Stimulated activated naive B cell treated with anti-CD40 and anti-IgM and Interleukin-4, amounts not matched to agents 10 μg/mL and 1 μg/mL and 100 μg/mL, for 72 hours (primary cell): ENCODE measurements around the gene COL23A1.
"Not testable (repeated sequence)": the region's sequence is repeated elsewhere in the genome, so short reads cannot be mapped to it uniquely, and the experiment has no call there.

Experiments used
- ATAC-seq, 2 donors: fragments of 150-1000 bp; cut with Tn5 transposase; replicated peaks; 2 replicates each; pipeline ENCODE4 v1.10.0; 2021; ENCODE audit warnings: moderate library complexity in 1 of 2
- DNase-seq: peaks from one replicate; pipeline ENCODE4 v3.0.0; 2021
- H3K27ac Mint-ChIP-seq: one replicate; pipeline ENCODE4 v1.8.0; 2022; ENCODE audit warnings: mild to moderate bottlenecking, mixed read lengths
- H3K27me3 Mint-ChIP-seq, 2 donors: one replicate each; pipeline ENCODE4 v1.8.0; 2022; ENCODE audit warnings: mixed read lengths in 2 of 2
- H3K36me3 Mint-ChIP-seq, 2 donors: one replicate each; pipeline ENCODE4 v1.8.0; 2022; ENCODE audit warnings: mixed read lengths in 2 of 2, mild to moderate bottlenecking in 1 of 2
- H3K4me1 Mint-ChIP-seq, 2 donors: one replicate each; pipeline ENCODE4 v1.8.0; 2022; ENCODE audit warnings: mixed read lengths in 2 of 2, mild to moderate bottlenecking in 1 of 2
- H3K4me3 Mint-ChIP-seq, 2 donors: one replicate each; pipeline ENCODE4 v1.8.0; 2022; ENCODE audit warnings: mild to moderate bottlenecking in 2 of 2, mixed read lengths in 2 of 2, moderate library complexity in 1 of 2
- H3K9me3 Mint-ChIP-seq, 2 donors: one replicate each; pipeline ENCODE4 v1.8.0; 2022; ENCODE audit warnings: mixed read lengths in 2 of 2, mild to moderate bottlenecking in 1 of 2

COL23A1 gene

DNA sequence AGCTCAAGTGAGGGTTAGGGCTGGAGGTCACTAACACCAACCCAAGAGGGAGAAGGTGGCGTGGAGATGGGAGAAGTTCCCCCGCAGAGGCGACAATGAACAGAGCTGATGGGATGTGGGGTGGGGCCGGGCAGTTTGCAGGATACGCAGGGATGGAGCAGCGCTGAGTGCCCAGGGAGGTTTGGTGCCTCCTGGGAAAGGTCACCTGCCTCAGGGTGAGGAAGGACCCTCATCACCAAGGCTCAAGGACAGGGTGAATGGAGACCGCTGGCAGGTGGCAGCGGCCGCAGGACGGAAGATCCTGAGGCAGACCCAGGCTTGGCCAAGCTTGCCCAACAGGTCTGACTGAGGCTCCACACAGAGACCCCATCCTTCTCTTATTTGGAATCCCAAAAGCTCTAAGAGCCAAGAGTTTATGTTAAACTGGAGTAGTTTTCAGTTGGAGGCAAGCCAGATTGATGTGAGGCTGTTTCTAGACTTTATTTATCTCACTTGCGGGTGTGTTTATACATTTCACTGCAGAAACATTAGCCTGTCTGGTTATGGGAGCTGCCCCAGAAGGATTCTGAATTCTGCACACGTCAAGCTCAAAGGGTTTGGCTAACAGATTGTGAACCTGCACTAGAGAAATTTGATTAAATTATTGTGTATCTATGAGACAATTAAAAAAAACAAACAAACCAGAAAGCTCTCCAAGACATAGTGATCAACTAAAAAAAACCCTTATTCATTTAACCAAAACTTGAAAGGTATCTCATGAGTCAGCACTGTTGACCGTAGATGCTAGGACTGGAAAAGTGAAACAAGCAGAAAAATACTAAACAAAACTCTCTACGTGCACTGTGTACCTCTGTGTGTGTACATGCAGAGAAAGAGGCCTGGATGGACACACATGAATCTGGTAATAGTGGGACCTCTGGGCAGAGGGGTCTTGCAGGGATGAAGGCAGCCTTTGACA, 211.4 kb downstream of the COL23A1 start:
- ATAC-seq (no peak), DNase-seq (no peak)
- Mint-ChIP-seq H3K4me3 (no peak overlapping the region), H3K9me3 (no peaks in the 10 kb centered on the region), H3K36me3 (no peaks in the 10 kb centered on the region), H3K4me1 (peaks cover 0 to 1% of the 10 kb centered on the region in 2 donors), H3K27me3 (peaks cover 11 to 25% of the 10 kb centered on the region in 2 donors), H3K27ac (peak overlapping the region; percentile 62)

DNA sequence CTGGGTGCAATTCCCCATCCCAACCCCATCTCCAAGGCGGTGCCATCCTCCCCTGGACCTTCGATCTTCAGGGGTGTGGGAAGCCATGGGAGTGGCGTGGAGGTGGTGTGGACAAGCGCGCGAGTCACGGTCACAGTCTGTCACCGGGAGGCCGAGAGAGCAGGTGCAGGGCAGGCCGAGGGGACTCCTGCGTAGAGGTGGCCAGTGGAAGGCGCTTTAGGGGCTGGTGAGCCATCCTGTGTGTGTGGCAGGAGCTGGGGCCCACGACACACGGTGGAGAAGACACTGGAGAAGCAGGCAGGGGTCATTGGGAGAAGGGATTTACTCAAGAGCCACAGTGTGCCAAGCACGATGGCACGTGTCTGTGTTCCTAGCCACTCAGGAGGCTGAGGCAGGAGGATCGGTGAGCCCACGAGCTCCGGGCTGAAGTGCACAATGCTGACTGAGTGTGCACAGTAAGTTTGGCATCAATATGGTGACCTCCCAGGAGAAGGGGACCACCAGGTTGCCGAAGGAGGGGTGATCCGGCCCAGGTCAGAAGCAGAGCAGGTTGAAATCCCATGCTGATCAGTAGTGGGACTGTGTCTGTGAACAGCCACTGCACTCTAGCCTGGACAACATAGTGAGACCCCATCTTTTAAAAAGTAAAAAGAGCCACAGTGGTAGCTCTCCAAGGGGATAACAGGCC, 212.5 kb downstream of the COL23A1 start:
- DNase-seq (no peak), ATAC-seq (no peak)
- peaks cover 0 to 1% of the 10 kb centered on the region in 2 donors for H3K4me1 Mint-ChIP-seq
- no peak overlapping the region for H3K27ac Mint-ChIP-seq
- no peaks in the 10 kb centered on the region for H3K36me3 Mint-ChIP-seq
- H3K9me3 Mint-ChIP-seq = no peaks in the 10 kb centered on the region
- peaks cover 11 to 22% of the 10 kb centered on the region in 2 donors for H3K27me3 Mint-ChIP-seq
- no peak overlapping the region for H3K4me3 Mint-ChIP-seq

DNA sequence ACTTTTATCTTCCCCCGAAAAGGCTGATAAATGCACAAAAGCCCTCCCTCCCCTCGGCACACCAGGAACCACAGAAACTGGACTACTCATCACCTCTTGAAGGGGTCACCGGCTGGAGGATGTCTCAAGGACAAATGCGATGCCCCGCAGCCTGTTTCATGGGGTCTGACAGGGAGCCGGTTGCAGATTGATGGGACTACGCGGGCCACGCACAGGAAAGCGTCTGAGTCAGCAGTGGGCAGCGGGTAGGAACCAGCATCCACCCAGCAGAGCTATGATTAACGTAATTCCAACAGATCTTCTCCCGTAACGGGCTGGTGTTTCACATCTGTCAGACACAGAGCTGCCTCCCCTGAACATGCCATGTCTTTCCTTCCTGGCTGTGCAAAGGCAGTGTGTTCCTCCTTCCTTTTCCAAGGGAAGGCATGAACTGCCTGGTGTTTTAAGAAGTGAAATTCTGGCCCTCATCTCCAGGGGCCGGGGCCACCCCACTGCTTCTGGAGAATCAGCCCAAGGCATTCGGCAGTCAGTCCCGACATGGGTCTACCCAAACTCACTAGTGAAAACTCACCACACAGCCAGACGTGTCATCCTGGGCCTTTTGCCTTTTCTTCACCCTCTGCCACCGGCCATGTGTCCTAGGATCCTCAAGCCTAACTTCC, 213.1 kb downstream of the COL23A1 start:
- no peak overlapping the region for H3K27ac Mint-ChIP-seq
- ATAC-seq (no peak), DNase-seq (no peak)
- no peak overlapping the region for H3K4me3 Mint-ChIP-seq
- H3K36me3 Mint-ChIP-seq = no peaks in the 10 kb centered on the region
- peaks cover 0 to 2% of the 10 kb centered on the region in 2 donors for H3K9me3 Mint-ChIP-seq
- peaks cover 14 to 24% of the 10 kb centered on the region in 2 donors for H3K27me3 Mint-ChIP-seq
- peaks cover 0 to under 1% of the 10 kb centered on the region in 2 donors for H3K4me1 Mint-ChIP-seq

DNA sequence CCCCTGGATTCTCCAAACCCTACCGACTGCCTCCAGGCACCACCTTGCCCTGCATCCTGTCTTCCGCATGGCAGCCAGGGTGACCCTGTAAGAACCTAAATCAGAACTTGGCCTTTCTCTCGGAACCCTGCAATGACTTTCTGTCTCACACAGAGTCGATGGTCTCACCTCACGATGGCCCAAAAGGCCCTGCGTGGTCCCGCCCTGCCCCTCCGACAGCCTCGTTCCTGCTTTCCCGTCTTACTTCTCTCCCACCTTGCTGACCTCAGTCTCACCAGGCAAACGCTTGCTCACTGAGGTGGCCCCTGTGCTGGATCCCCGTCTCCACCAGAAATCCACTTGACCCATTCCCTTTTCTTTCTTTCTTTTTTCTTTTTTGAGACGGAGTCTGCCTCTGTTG, 214.8 kb downstream of the COL23A1 start:
- H3K4me1 Mint-ChIP-seq = no peaks in the 10 kb centered on the region
- peaks cover 0 to 2% of the 10 kb centered on the region in 2 donors for H3K9me3 Mint-ChIP-seq
- no peak overlapping the region for H3K4me3 Mint-ChIP-seq
- no peaks in the 10 kb centered on the region for H3K36me3 Mint-ChIP-seq
- H3K27ac Mint-ChIP-seq = no peak overlapping the region
- peaks cover 23 to 28% of the 10 kb centered on the region in 2 donors for H3K27me3 Mint-ChIP-seq
- ATAC-seq (no peak), DNase-seq (no peak)

DNA sequence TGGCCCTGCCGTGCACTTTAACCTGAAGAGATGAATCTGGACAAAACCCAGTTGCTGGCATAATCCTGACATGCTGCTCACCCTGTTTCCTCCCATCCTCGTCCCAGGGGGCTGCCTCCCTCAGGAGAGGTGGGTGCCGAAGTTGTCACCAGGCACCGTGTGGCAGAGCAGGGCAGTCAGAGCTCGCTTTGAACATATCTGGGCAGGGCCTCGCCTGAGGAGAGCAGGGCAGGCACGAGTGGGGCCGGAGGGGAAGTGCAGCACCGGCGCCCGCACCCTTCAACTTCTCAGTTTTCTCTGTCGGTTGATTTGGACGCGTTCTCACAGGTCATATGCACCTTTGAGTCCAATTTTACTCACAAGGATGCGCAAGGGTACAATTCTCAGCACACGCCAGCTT, 216.5 kb downstream of the COL23A1 start:
- H3K36me3 Mint-ChIP-seq = no peaks in the 10 kb centered on the region
- no peak overlapping the region for H3K27ac Mint-ChIP-seq
- DNase-seq (no peak), ATAC-seq (no peak)
- peaks cover 31 to 32% of the 10 kb centered on the region in 2 donors for H3K27me3 Mint-ChIP-seq
- H3K9me3 Mint-ChIP-seq = peaks cover 5 to 8% of the 10 kb centered on the region in 2 donors
- no peak overlapping the region for H3K4me3 Mint-ChIP-seq
- no peaks in the 10 kb centered on the region for H3K4me1 Mint-ChIP-seq

DNA sequence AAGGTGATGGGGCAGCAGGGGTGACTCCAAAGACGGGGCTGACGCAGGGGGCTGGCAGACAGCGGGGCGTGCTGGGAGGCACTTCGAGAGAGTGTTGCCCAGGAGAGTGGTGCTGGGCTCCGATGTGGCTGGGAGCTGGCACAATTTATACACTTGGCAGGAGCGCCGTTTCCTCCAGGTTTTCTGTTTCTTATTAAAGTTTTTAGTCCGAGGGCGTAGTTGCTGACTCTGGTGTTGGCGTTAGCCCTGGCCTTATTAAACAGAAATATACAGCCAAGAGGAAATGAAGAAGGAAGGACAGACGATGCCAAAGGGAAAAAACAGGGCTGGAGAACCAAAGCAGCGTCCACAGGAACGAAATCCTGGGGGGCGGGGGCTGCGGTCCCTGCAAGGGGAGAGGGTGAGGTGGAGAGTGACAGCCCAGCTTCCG, 218.0 kb downstream of the COL23A1 start:
- Mint-ChIP-seq H3K4me1 (no peaks in the 10 kb centered on the region), H3K27me3 (peaks cover 34 to 36% of the 10 kb centered on the region in 2 donors), H3K27ac (no peak overlapping the region), H3K36me3 (no peaks in the 10 kb centered on the region), H3K4me3 (no peak overlapping the region), H3K9me3 (peaks cover 5 to 8% of the 10 kb centered on the region in 2 donors)
- ATAC-seq (no peak), DNase-seq (no peak)

DNA sequence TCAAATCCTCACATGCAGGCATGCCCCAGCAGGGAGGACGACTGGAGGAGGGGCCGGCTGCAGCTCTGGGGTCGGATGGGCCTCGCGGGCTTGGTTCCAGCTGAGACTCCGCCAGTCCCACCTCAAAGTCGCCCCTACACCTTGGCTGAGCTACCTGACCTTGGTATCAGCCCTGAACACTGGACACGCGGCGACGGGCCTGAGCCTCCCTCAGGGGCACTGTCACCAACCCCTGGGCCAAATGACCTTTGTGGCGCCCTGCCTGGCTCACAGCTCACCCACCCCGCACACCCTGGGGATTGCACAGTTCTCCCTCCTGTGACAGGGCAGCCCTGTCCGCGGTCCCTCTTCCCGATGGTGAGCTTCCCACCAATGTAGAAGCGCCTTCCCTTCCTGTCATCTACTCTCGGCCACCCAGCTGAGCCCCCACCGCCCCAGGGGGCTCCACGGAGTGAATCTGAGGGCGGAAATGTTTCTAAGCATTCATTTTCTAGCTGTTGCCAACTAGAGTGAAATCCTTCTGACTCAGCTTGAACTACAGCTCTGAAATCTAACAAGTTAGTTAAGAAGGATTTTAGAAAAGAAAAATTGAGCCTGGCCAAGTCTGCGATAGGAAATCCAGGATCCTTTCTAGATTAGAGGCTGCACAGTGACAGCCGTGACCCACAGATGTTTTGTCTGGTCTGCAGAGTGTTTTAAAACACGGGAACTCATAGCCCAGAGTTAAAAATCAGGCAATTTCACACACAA, 218.7 kb downstream of the COL23A1 start:
- Mint-ChIP-seq H3K9me3 (peaks cover 5 to 8% of the 10 kb centered on the region in 2 donors), H3K4me1 (no peaks in the 10 kb centered on the region), H3K27me3 (peaks cover 34 to 41% of the 10 kb centered on the region in 2 donors), H3K27ac (no peak overlapping the region), H3K36me3 (no peaks in the 10 kb centered on the region), H3K4me3 (no peak overlapping the region)
- ATAC-seq (no peak), DNase-seq (no peak)

DNA sequence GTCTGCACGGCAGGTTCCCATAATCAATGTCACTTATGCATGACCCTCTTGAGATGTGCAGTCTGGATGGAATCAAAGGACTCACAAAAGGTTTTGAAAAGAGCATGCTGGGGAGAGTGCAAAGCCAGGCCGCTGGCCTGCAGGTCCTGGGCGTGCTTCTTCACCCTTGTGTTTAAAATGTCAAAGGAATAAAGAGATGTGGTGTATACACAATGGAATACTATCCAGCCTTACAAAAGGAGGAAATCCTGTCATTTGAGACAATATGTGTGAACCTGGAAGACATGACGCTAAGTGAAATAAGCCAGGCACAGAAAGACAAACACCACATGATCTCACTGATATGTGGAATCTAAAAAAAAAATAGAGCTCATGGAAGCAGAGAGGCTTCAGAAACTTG, 220.1 kb downstream of the COL23A1 start:
- DNase-seq (no peak), ATAC-seq (no peak)
- Mint-ChIP-seq H3K4me1 (no peaks in the 10 kb centered on the region), H3K27ac (no peak overlapping the region), H3K36me3 (no peaks in the 10 kb centered on the region), H3K4me3 (no peak overlapping the region), H3K27me3 (peaks cover 27 to 35% of the 10 kb centered on the region in 2 donors), H3K9me3 (peaks cover 5 to 8% of the 10 kb centered on the region in 2 donors)

DNA sequence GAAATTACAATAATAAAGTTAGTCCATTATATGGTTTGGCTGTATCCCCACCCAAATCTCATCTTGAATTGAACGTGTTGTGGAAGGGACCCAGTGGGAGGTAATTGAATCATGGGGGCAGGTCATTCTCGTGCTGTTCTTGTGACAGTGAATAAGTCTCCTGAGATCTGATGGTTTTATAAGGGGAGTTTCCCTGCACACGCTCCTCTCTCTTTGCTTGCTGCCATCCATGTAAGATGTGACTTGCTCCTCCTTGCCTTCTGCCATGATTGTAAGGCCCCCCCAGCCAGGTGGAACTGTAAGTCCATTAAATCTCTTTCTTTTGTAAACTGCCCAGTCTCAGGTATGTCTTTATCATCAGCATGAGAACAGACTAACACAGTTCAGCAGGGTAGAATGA, 220.7 kb downstream of the COL23A1 start:
- H3K4me3 Mint-ChIP-seq, ATAC-seq, H3K9me3 Mint-ChIP-seq, H3K36me3 Mint-ChIP-seq, H3K4me1 Mint-ChIP-seq, H3K27ac Mint-ChIP-seq, DNase-seq: not testable (repeated sequence)
- peaks cover 27 to 35% of the 10 kb centered on the region in 2 donors for H3K27me3 Mint-ChIP-seq

DNA sequence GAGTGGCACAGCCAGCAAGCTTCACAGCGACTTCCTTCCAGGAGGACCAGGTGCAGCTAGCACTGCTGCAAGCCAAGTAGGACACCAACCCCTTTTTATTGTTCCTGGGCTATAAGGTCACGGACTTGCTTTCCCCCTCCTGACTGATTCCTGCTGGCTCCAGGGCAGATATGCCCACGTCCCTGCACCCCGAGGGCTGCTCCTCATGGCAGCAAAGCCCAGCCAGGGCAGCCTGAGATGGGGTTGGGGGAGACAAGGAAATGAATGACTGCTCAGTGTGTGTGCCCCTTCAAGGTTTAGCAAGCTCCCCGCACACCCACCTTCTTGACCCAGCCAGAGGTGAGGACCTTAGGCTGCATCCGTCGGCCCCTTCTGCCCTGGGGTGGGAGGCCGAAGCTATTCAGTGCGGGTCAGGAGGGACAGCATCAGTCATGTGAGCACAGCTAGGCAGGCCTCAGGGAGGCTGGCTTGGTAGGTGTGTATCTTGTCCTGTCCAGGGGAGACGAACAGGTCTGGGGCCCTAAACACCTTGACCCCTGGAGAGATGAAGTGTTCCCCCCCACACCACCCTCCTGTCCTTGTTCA, 221.4 kb downstream of the COL23A1 start:
- H3K27me3 Mint-ChIP-seq = peaks cover 32 to 35% of the 10 kb centered on the region in 2 donors
- H3K9me3 Mint-ChIP-seq = peaks cover 5 to 8% of the 10 kb centered on the region in 2 donors
- ATAC-seq = no peak
- H3K36me3 Mint-ChIP-seq = no peaks in the 10 kb centered on the region
- H3K27ac Mint-ChIP-seq = no peak overlapping the region
- DNase-seq = no peak
- no peak overlapping the region for H3K4me3 Mint-ChIP-seq
- H3K4me1 Mint-ChIP-seq = no peaks in the 10 kb centered on the region

DNA sequence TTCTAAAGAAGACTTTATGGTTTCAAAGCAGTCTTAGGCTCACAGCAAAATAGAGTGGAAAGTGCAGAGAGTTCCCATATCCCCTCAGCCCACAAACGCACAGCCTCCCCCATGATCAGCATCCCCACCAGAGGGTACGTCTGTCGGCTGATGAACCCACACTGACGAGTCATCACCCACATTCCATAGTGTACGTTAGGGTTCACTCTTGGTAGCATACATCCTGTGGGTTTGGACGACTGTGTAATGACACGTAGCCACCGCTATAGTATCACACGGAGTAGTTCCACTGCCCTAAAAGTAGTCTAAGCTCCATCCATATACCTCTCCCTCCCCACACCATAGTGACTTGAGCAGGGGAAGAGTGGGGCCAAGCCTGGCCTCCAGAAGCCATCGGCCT, 221.9 kb downstream of the COL23A1 start:
- H3K4me3 Mint-ChIP-seq = no peak overlapping the region
- H3K9me3 Mint-ChIP-seq = peaks cover 5 to 8% of the 10 kb centered on the region in 2 donors
- no peaks in the 10 kb centered on the region for H3K36me3 Mint-ChIP-seq
- H3K27ac Mint-ChIP-seq = no peak overlapping the region
- no peaks in the 10 kb centered on the region for H3K4me1 Mint-ChIP-seq
- H3K27me3 Mint-ChIP-seq = peaks cover 32 to 35% of the 10 kb centered on the region in 2 donors
- DNase-seq (no peak), ATAC-seq (no peak)

DNA sequence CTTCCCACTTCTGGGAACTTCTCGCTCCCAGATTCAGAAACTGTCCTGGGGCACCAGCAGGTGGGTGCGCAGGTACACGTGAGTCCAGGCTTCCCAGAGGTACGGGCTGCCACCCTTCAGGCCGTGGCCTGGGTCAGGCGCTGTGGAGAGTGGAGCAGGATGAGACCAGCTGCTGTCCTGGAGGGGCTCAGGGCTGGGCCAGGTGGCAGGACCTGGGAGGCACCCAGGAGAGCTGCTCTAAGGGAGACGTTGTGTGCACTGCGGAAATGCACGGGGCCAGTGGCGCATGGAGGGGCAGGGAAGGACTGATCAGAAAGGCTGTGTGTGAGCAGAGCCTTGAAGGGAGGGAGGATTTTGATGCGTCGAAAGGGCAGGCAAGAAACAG, 222.5 kb downstream of the COL23A1 start:
- Mint-ChIP-seq H3K9me3 (peaks cover 5 to 8% of the 10 kb centered on the region in 2 donors), H3K36me3 (no peaks in the 10 kb centered on the region)

DNA sequence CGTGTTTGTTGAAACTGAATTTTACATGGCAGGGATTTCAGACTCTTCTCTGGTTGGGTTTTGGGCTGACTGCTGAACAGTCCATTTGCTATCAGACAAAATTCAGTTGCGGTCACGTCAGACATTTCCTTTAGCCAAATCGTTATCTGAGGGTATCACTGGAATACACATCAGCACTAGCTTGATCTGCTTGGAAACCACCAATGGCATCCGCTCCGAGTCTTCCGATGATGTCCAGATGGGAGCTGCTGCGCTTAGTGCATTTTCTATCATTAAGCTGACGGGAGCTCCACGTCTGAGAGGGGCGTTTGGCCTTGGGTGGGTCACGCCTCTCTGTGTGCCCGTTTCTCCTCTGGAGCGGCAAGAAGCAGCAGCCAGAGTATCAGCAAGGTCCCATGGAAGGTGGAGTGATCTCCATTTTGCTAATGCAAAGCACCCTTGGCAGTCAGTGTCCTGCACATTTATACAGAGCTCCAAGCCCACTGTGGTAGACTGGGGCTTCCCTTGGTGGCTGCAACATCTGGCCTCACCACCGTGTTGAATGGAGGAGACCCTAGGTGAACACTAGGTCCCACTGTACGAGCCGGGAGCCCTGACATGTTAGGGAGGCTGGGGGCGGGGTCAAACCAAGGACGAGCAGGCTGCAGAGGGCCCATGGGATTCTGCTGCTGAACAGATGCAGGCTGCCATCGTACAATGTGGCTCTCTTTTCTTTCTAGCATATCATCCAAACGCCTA, 223.0 kb downstream of the COL23A1 start:
- Mint-ChIP-seq H3K4me3 (no peak overlapping the region), H3K4me1 (no peaks in the 10 kb centered on the region), H3K27ac (no peak overlapping the region), H3K36me3 (no peaks in the 10 kb centered on the region), H3K9me3 (peaks cover 4 to 8% of the 10 kb centered on the region in 2 donors), H3K27me3 (peaks cover 29 to 32% of the 10 kb centered on the region in 2 donors)
- DNase-seq (no peak), ATAC-seq (no peak)

More for the DNA sequence above, 222.5 kb downstream of the COL23A1 start:
- no peak for ATAC-seq
- no peak for DNase-seq
- H3K4me1 Mint-ChIP-seq = no peaks in the 10 kb centered on the region
- H3K27ac Mint-ChIP-seq = no peak overlapping the region
- H3K4me3 Mint-ChIP-seq = no peak overlapping the region
- H3K27me3 Mint-ChIP-seq = peaks cover 32 to 35% of the 10 kb centered on the region in 2 donors
